Right lobe of liver (tissue), 4 donors: ENCODE results near the gene CHPT1.

ENCODE experiments used
- POLR2A ChIP-seq: fragments of 450-650 bp; IDR thresholded peaks from one replicate; pipeline ENCODE4 v1.6.1; 2017; ENCODE audit warnings: antibody characterized with exemption, mild to moderate bottlenecking
- TF ChIP-seq, protein P1 (sequence below), 4 donors: fragments of 200-600 bp in 3 of 4; fragments of 450-650 bp in 1 of 4; IDR thresholded peaks; one replicate each; pipeline versions ENCODE4 v1.5.1 to v1.8.0; 2016 to 2022; ENCODE audit warnings: antibody characterized with exemption in 4 of 4, mild to moderate bottlenecking in 2 of 4
- donor health status: DM: no; HTN: no; CAD: no.
- donor health status: DM: no; HTN: no; CAD: no.
- donor health status: DM: no; HTN: yes; CAD: no.

GRCh38 chr12:101700299-101700820 is 2.9 kb downstream of the CHPT1 start:
- no peak for TF ChIP-seq POLR2A
- TF ChIP-seq, protein P1, sequence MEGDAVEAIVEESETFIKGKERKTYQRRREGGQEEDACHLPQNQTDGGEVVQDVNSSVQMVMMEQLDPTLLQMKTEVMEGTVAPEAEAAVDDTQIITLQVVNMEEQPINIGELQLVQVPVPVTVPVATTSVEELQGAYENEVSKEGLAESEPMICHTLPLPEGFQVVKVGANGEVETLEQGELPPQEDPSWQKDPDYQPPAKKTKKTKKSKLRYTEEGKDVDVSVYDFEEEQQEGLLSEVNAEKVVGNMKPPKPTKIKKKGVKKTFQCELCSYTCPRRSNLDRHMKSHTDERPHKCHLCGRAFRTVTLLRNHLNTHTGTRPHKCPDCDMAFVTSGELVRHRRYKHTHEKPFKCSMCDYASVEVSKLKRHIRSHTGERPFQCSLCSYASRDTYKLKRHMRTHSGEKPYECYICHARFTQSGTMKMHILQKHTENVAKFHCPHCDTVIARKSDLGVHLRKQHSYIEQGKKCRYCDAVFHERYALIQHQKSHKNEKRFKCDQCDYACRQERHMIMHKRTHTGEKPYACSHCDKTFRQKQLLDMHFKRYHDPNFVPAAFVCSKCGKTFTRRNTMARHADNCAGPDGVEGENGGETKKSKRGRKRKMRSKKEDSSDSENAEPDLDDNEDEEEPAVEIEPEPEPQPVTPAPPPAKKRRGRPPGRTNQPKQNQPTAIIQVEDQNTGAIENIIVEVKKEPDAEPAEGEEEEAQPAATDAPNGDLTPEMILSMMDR (IDR thresholded peaks at IDR 0.05): no peak
